ENCODE results near the gene TSPAN9.

TSPAN9 gene

DNA sequence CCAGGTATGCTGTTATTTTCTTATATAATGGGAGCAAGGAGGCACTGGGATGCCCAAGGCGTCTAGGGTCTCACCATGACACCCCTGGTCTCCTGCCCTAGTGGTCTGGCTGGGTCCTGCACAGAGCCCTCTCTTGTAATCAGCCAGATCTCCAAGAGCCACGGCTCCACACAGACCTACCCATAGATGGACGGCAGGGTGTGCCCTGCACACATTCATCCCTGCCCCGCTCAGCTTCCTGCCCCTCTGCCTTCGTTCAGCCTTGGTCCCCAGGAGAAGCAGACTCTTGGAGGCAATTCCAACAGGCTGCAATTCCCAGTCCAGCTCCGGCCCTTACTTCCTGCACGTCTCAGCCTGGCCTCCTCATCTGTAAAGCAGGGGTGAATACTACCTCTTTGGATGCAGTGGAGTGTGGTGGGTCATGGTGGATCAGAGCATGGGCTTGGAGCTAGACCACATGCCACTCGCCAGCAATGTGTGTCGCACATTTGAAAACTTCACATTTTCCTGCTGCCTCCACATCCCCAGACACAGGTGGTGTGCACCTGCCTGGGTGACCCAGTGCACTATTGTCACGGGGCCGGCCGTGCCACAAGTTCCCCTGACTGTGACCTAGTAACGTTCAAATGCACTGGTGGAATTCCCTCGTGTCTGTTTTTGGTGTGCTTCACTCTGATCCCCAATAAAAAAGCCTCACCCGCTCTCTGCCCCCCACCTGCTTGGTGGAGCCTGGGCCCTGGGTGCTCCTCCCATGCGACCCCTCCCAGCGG lies 242.7 kb downstream of the TSPAN9 start:
- no peak for TF ChIP-seq POLR2A (IDR thresholded peaks at IDR 0.05; ENCODE audit: low read depth, low read length)
- DNase-seq (ENCODE audit: insufficient read length, low spot score), result no peak
- FAIRE-seq, result no peak

DNA sequence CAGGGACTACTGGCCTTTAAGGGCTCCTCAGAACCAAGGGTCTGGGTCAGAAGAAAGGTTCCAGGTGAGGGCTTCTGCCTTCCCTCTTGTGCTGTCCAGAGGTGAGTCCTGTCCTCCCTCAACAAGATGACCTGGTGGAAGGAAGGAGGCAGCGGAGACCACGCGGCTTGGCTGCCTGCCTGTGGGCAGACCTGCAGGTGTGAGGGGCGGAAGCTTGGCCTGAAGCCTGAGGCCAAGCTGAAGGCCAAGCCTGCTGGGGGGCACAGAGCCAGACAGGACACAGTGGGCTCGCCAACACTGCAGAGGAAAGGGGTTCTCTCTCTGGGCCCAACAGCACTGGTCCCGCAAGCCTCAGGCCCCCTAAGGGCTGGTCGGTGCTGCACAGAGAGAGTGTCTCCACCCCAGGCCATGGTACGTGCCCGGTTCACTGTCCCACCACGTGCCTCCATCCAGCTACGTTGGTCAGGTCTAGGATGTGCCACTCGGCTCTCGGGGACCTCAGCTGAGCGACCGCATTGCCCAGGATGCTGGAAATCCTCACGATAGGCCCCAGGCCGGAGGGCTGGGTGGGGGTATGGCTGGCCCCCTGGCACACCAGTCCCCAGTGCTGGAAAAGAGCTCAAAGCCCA lies 243.8 kb downstream of the TSPAN9 start:
- DNase-seq (ENCODE audit: insufficient read length, low spot score), result no peak
- no peak for TF ChIP-seq POLR2A (IDR thresholded peaks at IDR 0.05; ENCODE audit: low read depth, low read length)
- no peak for FAIRE-seq

DNA sequence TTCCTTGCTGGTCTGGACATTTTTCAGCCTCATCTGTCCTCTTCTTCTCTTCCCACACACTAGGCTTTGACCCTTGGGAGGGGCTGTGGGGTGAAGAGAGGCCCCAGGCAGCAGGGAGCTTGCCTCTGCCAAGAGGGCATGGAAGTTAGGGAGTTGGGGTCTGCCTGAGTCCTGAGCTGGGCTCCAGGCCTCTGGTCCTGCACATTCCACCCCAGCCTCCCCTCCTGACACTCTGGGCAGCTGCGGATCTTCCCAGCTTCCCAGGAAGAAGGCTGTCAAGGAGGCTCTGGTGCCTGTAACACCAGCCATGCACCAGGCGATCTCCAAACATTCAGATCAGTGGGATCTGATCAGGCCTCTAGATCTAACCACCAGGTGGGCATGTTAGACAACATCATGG lies 244.7 kb downstream of the TSPAN9 start:
- FAIRE-seq (no peak), DNase-seq (ENCODE audit: insufficient read length, low spot score) (no peak)
- no peak for TF ChIP-seq POLR2A (IDR thresholded peaks at IDR 0.05; ENCODE audit: low read depth, low read length)

DNA sequence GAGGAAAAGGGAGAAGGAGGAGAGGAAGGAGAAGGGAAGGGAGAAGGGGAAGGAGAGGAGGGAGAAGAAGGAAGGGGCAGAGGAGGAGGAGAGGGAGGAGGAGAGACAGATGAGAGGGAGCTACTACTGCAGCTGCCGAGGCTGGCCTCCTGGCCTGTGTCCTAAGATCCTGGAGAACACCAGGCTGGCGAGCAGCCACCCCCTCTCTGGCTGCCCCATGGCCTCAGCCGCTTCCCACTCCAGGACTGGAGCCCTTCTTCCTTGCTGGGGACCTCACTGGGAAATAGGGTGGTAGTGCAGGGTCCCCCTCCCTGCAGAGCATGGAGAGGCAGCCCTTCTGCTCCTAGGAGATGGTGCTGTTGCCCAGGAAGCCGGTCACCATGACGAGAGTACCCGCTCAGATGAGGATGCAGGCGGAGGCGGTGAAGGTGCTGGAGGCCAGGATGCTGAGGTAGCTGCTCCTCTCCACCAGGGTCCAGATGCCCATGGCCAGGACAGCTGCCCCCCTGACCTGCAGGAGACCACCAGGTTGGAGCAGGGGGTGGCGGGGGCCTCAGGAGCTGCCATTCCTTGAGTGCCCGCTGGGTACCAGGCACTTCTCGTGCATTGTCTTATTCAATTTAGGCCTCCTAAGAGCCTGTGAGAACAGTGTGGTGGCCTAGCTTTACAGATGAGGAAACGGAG lies 246.0 kb downstream of the TSPAN9 start:
- DNase-seq (ENCODE audit: insufficient read length, low spot score) (no peak), FAIRE-seq (no peak)
- no peak for TF ChIP-seq POLR2A (IDR thresholded peaks at IDR 0.05; ENCODE audit: low read depth, low read length)

DNA sequence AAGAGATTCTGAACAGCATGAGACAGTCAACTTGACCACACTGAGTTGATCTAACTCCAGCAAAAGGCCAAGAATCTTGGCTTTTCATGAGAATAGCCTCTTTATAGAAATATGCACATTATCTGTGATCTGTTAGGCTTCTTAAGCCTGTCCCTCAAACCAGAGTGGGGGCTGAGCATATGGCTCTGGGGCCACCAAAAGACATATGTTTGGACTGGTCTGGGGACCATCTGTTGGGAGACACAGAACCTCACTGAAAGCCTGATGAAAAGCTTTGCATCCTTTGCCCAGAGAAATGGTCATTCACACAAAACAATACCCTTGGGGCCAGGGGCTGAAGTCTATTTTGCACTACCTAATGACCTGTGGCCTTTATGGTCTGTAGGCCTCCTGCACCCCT lies 248.6 kb downstream of the TSPAN9 start:
- no peak for TF ChIP-seq POLR2A (IDR thresholded peaks at IDR 0.05; ENCODE audit: low read depth, low read length)
- FAIRE-seq, result no peak
- no peak for DNase-seq (ENCODE audit: insufficient read length, low spot score)

DNA sequence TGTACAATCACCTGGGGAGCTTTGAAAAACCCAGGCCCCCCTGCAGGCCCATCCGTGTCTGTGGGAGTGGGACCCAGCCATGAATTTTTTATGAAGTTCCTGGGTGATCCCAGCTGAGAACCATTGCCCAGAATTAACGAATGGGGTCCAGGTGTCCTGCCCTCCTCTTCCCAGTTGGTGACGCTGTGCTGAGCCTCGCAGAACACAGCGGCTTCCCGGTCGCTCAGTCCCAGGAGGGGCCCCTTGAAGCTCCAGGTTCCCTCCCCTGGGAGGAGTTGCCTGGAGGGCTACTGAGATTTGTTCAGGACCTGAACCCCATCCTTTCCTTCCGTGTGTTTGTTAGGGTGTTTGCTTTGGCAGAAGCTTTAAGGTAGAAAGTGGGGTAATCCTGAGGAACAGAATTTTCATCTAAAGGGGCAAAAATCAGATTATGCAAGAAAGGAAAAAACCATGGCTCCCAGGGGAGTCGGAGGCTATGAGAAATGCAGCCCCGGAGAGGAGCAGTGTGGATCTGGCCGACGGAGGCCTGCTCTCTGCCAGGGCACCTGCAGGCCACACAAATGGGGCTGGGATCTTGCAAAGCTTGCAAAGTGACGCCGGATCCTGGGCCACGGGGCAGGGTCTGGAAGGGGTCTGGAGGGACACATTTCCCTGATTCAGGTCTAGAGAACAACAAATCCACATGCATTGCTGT lies 249.1 kb downstream of the TSPAN9 start:
- no peak for DNase-seq (ENCODE audit: insufficient read length, low spot score)
- no peak for TF ChIP-seq POLR2A (IDR thresholded peaks at IDR 0.05; ENCODE audit: low read depth, low read length)
- FAIRE-seq, result no peak

DNA sequence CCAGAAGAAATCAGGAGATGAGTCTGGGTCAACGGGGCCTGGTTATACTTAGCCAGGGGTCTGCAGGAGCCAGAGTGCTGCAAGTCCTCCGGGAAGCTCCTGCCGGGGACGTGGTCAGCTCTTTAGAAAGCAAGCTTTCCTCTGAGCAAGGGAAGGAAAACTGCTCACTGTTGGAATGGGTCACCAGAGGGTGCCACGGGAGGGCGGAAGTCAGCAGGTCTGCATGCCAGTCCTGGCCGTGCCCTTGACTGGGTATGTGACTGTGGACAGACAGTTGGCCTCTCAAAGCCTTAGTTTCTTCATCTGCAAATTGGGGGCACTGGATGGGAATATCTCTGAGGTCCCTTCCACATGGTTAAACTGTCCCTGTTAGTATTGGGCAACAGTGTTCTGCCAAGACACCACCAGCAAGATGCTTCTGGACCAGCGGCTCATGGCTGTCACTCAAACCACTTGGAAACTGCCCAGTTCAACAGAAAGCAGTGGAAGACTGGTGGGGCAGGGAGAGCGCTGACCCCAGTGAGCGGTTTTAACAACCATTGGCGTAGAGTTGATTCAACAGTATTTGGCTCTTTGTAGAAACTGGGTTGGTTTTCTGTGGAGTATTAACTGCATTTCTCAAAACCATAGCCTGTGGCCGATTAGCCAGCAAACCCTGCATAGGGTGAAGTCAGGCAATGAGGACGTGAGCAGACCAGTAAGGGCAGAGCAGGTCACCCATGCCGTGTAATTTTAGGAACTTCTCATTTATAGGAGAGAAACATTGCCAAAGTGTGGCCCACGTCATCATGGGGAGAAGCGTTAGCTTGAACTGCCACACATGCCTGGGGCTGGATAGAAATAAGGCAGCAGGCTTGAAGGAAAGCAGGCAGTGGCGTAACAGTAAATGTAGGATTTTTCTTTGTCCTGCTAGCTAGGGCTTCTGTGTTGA lies 249.9 kb downstream of the TSPAN9 start:
- no peak for DNase-seq (ENCODE audit: insufficient read length, low spot score)
- FAIRE-seq, result no peak
- no peak for TF ChIP-seq POLR2A (IDR thresholded peaks at IDR 0.05; ENCODE audit: low read depth, low read length)

DNA sequence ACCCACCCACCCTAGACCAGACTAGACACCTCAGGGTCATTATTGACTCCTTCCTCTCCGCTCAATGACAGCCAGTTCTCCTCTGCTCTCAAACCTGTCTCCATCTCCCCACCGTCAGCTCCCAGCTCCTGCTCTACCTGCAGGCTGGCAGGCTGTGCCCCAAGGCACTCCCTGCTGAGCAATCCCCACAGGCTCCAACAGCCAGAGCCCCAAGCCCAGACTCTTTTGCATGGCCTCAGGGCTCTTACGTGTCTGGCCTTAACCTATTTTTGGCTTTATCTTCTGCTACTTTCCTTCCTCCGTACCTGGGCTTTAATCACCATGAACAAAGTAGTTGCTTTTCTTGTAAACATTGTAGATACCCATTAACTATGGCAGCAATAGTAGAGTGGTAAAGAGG lies 250.9 kb downstream of the TSPAN9 start:
- FAIRE-seq (no peak), DNase-seq (ENCODE audit: insufficient read length, low spot score) (no peak)
- no peak for TF ChIP-seq POLR2A (IDR thresholded peaks at IDR 0.05; ENCODE audit: low read depth, low read length)

DNA sequence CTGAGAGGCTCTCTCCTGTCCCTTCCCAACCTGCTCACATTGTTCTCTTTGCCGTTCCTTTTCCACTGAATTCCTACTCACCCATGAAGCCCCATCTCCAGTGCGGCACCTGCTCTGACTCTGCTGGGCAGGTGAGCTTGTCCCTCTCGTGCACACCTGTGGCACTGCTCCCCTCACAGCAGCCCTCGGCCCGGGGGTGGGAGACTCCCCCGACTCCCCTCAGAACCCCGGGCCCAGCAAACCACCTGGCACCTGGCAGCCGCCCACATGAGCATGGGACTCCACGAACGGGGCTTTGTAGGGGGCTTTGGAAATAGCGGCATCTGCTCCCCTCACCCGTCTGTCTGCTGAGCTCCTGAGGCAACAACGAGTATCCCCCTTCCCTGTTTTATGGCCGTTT lies 251.4 kb downstream of the TSPAN9 start:
- no peak for TF ChIP-seq POLR2A (IDR thresholded peaks at IDR 0.05; ENCODE audit: low read depth, low read length)
- FAIRE-seq (no peak), DNase-seq (ENCODE audit: insufficient read length, low spot score) (no peak)

DNA sequence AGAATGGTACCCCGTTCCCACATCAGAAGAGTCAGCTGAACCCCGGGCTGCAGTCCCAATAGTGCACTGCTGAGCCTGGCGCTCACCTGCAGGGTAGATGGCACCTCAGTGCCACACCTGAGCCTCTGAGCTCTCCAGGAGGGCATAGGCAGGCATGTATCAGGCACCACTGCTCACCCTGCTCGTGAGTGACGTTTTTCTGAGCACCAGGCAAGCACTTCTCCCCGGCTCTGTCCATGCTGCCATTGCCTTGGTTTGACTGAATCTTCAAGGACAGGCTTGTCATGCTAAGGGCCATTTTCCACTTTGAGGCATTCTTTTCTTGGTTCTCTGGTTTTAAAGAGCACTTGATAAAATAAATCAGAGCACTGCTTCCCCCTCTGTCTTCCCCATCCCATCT lies 252.2 kb downstream of the TSPAN9 start:
- FAIRE-seq, result no peak
- TF ChIP-seq POLR2A (IDR thresholded peaks at IDR 0.05; ENCODE audit: low read depth, low read length), result no peak
- no peak for DNase-seq (ENCODE audit: insufficient read length, low spot score)

DNA sequence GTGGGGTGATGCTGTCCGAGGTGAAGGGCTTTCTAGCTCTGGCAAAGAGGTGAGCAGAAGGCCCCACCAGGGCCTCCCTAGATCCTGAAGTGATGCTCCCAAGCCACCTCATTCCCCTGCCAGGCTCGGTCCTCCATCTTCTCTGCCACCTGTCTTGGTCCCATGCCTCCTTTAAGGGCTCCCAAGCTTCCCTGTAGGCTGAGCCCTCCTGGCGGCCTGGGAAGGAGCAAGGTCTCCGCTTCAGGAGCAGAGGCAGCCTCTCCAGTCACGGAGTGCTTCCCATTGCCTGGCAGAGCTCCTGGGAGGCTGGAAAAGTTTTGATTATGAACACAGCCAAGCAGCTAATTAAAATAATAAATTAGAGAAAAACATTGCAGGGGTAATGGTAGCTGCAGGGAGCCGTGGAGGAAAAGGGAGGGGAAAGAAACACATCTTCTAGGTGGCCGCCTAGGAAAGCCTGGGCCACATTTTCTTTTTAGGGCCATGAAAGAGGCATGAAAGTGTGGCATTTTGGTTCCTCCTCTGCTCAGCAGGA lies 253.9 kb downstream of the TSPAN9 start:
- TF ChIP-seq POLR2A (IDR thresholded peaks at IDR 0.05; ENCODE audit: low read depth, low read length), result no peak
- no peak for DNase-seq (ENCODE audit: insufficient read length, low spot score)
- FAIRE-seq, result no peak

DNA sequence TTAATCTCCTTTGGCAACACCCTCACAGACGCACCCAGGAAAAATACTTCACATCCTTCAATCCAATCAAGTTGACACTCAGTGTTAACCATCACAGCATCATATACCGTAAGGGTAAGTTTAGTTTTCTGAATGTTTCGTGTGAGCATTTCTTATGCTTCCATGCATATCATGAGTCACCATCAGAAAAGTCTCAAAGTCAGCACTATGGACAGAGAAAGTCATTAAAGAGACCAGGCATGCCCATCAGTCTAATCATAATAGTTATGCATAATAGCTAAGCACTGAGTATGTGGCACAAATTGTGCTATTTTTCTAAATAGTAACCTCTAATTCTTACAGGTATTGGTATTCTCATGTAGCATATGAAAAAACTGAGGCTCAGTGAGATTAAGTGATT lies 255.0 kb downstream of the TSPAN9 start:
- no peak for DNase-seq (ENCODE audit: insufficient read length, low spot score)
- no peak for TF ChIP-seq POLR2A (IDR thresholded peaks at IDR 0.05; ENCODE audit: low read depth, low read length)
- no peak for FAIRE-seq

DNA sequence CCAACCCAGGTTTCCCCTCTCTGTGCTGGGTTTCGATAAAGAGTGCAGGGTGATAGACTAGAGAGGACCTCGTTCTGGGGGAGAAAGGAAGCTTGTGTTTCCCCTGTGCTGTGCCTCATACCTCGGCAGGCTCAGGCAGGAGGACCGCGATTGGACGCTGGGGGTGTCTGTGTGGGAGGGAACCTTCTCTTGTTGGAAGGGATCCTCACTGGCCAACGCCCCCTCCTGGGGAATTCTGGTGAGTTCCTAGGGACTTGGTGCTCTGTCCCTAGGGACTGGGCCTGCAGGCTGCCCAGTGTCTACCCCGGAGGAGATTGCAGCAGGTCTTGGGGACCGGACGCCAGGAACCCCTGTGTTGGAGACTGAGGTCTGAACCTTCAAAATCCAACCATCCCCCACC lies 256.4 kb downstream of the TSPAN9 start:
- no peak for DNase-seq (ENCODE audit: insufficient read length, low spot score)
- FAIRE-seq, result no peak
- TF ChIP-seq POLR2A (IDR thresholded peaks at IDR 0.05; ENCODE audit: low read depth, low read length), result no peak

Measured in H54 (cell line).